ENCODE data around the gene ECPAS. TPM values are rescaled to one million over a fixed set of nuclear protein-coding genes. Genes with fewer than 3 reads are reported as not detected.
"Not testable (repeated sequence)": the region's sequence is repeated elsewhere in the genome, so short reads cannot be mapped to it uniquely, and the experiment has no call there.

Gene ECPAS
- total RNA-seq, 1 donor from 2014 or later: 36.4 TPM

DNA sequence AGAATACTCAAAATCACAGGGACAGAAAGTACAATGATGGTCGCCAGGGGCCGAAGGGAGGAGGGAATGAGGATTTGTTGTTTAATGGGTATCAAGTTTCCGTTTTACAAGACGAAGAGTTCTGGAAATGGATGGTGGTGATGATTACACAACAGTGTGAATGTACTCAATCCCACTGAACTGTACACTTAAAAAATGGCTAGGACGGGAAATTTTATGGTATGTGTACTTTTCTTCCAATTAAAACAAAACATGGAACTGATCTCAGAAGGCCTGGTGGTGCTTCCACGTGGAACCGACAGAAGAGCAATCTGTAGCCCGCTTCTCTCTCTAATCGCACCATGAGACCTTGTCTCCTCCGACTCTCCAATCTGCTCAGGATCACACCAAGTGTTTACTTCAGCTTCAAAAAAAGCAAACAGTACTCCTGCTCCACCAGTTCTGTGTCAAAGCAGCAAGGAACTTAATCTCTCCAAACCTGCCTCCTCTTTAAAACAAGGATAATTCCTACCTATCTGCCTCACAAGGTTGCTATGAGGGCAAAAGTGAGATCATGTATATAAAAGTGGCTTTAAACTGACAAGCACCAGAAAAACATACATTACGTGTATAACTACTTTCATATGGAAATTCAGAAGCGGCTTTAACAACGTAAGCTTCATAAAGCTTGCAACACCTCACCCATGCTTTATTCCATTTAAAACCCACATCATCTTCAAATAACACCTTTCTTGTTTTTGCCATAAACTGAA, 2.1 kb downstream of the ECPAS start:
- ATAC-seq (no peak), DNase-seq (ENCODE audit: low spot score) (no peak)

GRCh38 chr9:111477677-111478076, 6.5 kb downstream of the ECPAS start:
- no peak for ATAC-seq
- no peak for DNase-seq (ENCODE audit: low spot score)

DNA sequence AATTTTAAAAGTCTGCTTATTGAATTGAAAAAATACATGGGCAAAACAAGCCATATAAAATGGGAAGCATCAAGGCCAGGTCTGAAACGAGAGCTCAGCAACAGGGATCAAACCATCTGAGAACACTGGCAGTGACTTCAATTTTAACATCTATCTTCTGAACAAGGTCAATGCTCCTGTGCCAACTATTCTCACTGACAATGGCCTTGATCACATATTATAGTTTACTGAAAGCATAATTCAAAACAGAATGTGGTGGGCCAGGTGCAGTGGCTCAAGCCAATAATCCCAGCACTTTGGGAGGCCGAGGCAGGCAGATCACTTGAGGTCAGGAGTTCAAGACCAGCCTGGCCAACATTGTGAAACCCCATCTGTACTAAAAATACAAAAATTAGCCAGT, 9.0 kb downstream of the ECPAS start:
- no peak for ATAC-seq

DNA sequence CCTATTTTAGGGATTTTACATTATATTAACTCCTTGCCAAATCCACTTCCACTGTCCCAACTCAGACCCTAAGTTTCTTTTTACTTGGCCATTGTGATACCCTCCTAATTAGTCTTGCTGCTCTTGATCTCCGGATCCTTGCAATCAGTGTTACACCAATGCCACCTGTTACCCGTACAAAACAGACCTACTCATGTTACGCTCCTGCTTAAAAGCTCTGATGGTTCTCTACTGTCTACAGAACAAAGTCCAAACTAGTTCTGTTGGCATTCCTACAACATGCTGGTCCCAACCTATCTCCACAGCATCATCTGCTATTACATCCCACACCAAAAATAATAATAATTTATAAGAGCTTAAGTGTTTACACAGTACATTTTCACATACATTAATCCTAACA, 9.8 kb downstream of the ECPAS start:
- DNase-seq (ENCODE audit: low spot score) (no peak), ATAC-seq (peak; percentile 88)

More for the DNA sequence above, 9.0 kb downstream of the ECPAS start:
- DNase-seq (ENCODE audit: low spot score): no peak

GRCh38 chr9:111467778-111468367, 16.3 kb downstream of the ECPAS start:
- peak; percentile 80 for ATAC-seq
- DNase-seq (ENCODE audit: low spot score): no peak

- DNase-seq (ENCODE audit: low spot score): no peak
- ATAC-seq: no peak
Observed at GRCh38 chr9:111463048-111463447, 21.1 kb downstream of the ECPAS start.

GRCh38 chr9:111458139-111459009, 25.8 kb downstream of the ECPAS start:
- ATAC-seq (peak; percentile 26), DNase-seq (ENCODE audit: low spot score) (no peak)

GRCh38 chr9:111456529-111456928, 27.7 kb downstream of the ECPAS start:
- DNase-seq (ENCODE audit: low spot score) (no peak), ATAC-seq (peak; percentile 49)

- no peak for ATAC-seq
- DNase-seq (ENCODE audit: low spot score): no peak
Observed at GRCh38 chr9:111455638-111456037, 28.5 kb downstream of the ECPAS start.

DNA sequence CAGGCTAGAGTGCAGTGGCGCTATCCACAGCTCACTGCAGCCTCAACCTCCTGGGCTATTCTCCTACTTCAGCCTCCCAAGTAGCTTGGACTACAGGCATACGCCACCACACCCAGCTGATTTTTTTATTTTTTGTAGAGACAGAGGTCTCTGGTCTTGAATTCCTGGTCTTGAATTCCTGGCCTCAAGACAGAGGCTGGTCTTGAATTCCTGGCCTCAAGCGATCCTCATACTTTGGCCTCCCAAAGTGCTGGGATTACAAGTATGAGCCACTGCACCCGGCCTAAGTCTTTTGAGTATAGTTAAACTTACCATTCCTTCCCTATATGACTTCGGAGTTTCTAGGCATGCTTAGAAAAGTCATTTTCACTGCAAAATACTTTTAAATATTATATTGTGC, 29.4 kb downstream of the ECPAS start:
- ATAC-seq (no peak), DNase-seq (ENCODE audit: low spot score) (no peak)

DNA sequence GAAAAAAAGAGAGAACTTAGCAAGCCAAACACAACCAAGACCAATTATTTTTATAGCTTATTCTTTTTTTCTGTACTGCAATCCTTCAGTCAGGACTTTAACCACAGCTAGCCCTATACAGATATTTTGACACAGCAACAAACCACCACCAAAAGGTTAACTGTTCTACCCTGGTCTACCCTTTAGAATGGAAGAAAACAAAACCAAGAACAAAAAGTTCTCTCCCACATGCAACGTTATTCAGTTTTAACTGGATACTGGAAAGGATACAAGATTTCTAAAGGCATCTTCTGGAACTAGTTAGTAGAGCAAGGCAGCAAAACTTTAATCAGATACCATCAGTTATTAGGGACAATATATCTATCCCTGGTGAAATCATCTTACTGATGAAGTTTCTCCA, 32.6 kb downstream of the ECPAS start:
- no peak for DNase-seq (ENCODE audit: low spot score)

DNA sequence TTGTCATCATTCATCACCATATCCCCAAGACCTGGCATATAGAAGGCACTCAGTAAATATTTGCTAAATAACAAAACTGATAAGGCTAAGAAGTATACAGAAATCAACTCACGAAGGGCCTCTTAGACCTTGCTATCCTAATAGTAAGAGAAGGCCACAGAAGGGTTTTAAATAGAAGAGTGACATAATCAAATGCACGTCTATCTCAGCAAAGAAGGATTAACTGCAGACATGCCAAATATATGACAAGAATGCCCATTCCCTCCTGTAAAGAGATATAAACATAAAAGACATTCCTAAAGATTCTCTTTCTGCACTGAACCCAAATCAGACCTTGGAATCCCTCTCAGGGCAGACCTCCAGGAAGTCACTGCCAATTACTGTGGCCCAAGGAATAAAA, 34.1 kb downstream of the ECPAS start:
- DNase-seq (ENCODE audit: low spot score) (no peak), ATAC-seq (no peak)

More for the DNA sequence above, 32.6 kb downstream of the ECPAS start:
- ATAC-seq: peak; percentile 15

GRCh38 chr9:111449705-111450104, 34.5 kb downstream of the ECPAS start:
- ATAC-seq (no peak), DNase-seq (ENCODE audit: low spot score) (no peak)

GRCh38 chr9:111445799-111446198, 38.4 kb downstream of the ECPAS start:
- ATAC-seq; DNase-seq (ENCODE audit: low spot score): not testable (repeated sequence)

DNA sequence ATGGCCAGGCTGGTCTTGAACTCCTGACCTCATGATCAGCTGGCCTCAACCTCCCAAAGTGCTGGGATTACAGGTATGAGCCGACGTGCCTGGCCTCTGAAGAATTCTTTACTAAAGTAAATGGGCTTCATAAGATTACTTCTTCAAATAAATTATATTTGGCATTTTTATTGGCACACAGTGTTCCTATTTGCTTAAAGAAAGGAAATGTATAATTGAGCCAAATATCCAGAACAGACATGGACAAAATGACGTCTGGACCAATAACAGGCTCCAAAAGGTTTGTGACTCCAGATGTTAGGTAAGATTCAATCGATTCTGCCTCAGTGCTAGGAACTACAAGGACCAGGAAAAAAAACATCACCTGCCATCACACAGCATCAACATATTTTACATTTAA, 40.7 kb downstream of the ECPAS start:
- ATAC-seq: no peak
- no peak for DNase-seq (ENCODE audit: low spot score)

DNA sequence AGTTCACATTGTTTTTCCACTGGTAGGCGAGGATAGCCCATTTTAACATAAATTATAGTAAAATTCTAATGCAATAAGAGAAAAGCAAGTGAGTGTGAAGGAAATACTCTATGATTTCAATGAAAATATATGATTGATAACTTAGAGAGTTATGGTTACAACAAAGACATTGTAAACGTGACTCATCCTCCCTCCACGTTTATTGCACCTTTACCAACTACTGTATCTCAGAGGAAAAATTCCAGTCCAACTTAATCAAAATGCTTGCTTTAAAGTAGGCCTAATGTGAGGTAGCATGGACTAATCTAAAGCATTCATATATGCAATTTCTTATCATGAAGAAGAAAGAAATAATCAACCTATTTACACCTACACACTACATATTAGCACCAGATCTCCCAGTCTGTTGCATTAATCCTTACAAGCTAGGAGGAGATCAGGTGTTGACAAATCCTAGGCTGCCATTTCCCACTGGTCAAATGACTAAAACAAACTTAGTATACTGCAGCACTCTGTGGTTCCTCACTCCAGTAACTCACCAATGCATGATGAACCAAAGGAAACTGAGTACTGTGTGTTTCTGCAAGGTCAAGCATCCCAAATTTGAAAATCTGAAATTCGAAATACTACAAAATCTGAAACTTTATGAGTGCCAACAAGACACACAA, 41.7 kb downstream of the ECPAS start:
- ATAC-seq: no peak
- DNase-seq (ENCODE audit: low spot score): no peak

DNA sequence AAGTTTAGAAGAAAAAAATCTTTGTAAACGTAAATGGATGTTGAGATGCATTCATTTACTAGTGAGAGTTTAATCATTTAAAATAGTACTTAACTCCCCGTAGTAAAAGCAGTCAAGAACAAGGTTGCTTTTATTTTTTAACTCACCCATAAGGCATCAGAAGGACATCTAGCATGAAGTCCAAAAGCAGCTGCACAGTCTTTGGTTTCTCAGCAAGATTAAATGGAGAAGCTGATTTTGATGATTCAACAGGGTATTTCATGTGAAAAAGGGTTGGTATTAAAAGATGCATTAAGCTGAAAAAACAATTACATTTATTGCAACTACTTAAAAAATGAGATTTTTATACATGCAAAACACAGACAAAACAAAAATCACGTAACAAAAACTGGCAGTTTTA, 44.0 kb downstream of the ECPAS start:
- no peak for DNase-seq (ENCODE audit: low spot score)
- ATAC-seq: no peak

DNA sequence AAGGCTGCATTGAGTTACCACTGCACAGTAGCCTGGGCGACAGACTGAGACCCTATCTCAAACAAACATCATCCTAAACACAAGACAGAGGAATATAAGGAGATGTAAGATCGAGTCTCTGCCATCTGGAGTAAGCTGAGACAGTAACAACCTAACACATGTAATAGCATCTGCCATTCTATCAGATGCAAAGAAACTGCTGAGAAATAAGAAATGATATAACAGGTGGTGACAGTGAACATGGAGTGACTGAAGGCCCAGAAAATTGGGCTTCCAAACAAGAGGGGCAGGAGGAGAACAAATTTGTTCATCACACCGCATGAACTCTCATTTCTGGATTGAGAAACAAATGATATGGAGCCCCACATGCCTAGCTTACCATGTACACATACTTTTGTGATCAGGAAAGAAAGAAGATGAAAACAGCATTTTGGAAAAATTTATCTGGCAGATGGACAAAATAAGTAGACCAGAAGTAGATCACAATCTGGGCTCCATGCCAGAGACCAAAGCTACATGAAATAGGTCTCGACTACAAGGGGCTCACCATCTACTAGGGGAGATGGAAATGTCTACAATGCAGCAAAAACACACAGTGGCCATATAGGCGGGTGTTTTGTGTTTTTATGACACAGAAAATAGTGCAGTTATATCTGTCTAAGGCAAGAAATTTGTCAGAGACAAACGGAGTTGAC, 45.5 kb downstream of the ECPAS start:
- DNase-seq (ENCODE audit: low spot score) (no peak), ATAC-seq (no peak)

GRCh38 chr9:111436571-111436970, 47.6 kb downstream of the ECPAS start:
- no peak for DNase-seq (ENCODE audit: low spot score)
- ATAC-seq: no peak

- DNase-seq (ENCODE audit: low spot score) (no peak), ATAC-seq (no peak)
Observed at GRCh38 chr9:111433082-111433481, 51.1 kb downstream of the ECPAS start.

GRCh38 chr9:111431684-111432083, 52.5 kb downstream of the ECPAS start:
- ATAC-seq: no peak

More at GRCh38 chr9:111431684-111432083, 52.5 kb downstream of the ECPAS start:
- no peak for DNase-seq (ENCODE audit: low spot score)
